Choroid plexus epithelial cell (primary cell): ENCODE measurements around the gene PIEZO1.

ENCODE experiments used
- DNase-seq: peaks from one replicate; pipeline ENCODE4 v3.0.0-alpha.2; 2010; ENCODE audit warnings: low read depth
- H3K4me3 ChIP-seq: 2 replicates; pipeline ENCODE4 v1.5.1; 2011; ENCODE audit warnings: low read depth, mild to moderate bottlenecking, control low read depth, low read length, moderate library complexity
- CTCF ChIP-seq: conservative IDR thresholded peaks from 2 replicates; pipeline ENCODE4 v1.5.1; 2011; ENCODE audit warnings: low read depth, mild to moderate bottlenecking, control low read depth, inconsistent platforms, low read length, moderate library complexity

Gene PIEZO1

GRCh38 chr16:88767546-88768070 is 17.4 kb downstream of the PIEZO1 start:
- H3K4me3 ChIP-seq, result no peak overlapping the region
- DNase-seq, result no peak
- no peak for TF ChIP-seq CTCF

GRCh38 chr16:88766975-88767374 is 18.0 kb downstream of the PIEZO1 start:
- no peak overlapping the region for H3K4me3 ChIP-seq
- DNase-seq, result no peak
- TF ChIP-seq CTCF, result no peak

GRCh38 chr16:88764913-88765349 is 20.1 kb downstream of the PIEZO1 start:
- TF ChIP-seq CTCF, result no peak
- H3K4me3 ChIP-seq, result no peak overlapping the region
- no peak for DNase-seq

- no peak for TF ChIP-seq CTCF
- no peak for DNase-seq
- H3K4me3 ChIP-seq, result no peak overlapping the region
These were observed 20.9 kb downstream of the PIEZO1 start for GRCh38 chr16:88764080-88764479.

- no peak for DNase-seq
- TF ChIP-seq CTCF, result no peak
- no peak overlapping the region for H3K4me3 ChIP-seq
These were observed 21.4 kb downstream of the PIEZO1 start for GRCh38 chr16:88763502-88764053.

- no peak overlapping the region for H3K4me3 ChIP-seq
- TF ChIP-seq CTCF, result no peak
- DNase-seq, result no peak
These were observed 22.1 kb downstream of the PIEZO1 start for GRCh38 chr16:88762941-88763340.

GRCh38 chr16:88762258-88762870 is 22.7 kb downstream of the PIEZO1 start:
- H3K4me3 ChIP-seq, result no peak overlapping the region
- TF ChIP-seq CTCF, result no peak
- DNase-seq, result no peak
